K562 (cell line): ENCODE results near the gene TMEM208.

ENCODE experiments used
- CTCF ChIP-seq, 3 experiments: IDR thresholded peaks in 2 of 3; conservative IDR thresholded peaks in 1 of 3; 2 replicates each; pipeline ENCODE4 v1.5.1; 2011 to 2012; ENCODE audit warnings: low read length in 3 of 3, mild to moderate bottlenecking in 3 of 3, control low read depth in 2 of 3, improper control_type of control experiment in 1 of 3, inconsistent platforms in 1 of 3, low read depth in 1 of 3, mixed read lengths in 1 of 3, moderate library complexity in 1 of 3; ENCODE audit not compliant: insufficient read depth in 2 of 3
- EP300 ChIP-seq: IDR thresholded peaks from 2 replicates; pipeline ENCODE4 v1.6.1; 2012; ENCODE audit warnings: low read length, improper control_type of control experiment
- FOXA3 ChIP-seq, 2 experiments: fragments of 450-650 bp in 1 of 2; sonication (generic) in 1 of 2; formaldehyde crosslinking; IDR thresholded peaks in 1 of 2; conservative IDR thresholded peaks in 1 of 2; 2 replicates each; pipeline versions ENCODE4 v1.4.0 to v1.8.0; 2020 to 2022; ENCODE audit warnings: mild to moderate bottlenecking in 2 of 2, missing genetic modification reagents in 1 of 2
- L3MBTL2 ChIP-seq: fragments of 450-650 bp; IDR thresholded peaks from 2 replicates; pipeline ENCODE4 v1.6.1; 2016; ENCODE audit warnings: mild to moderate bottlenecking, moderate library complexity
- RAD21 ChIP-seq, 2 experiments: fragments of 250-450 bp in 1 of 2; fragments of 450-650 bp in 1 of 2; sonication (Bioruptor Pico) in 1 of 2; formaldehyde crosslinking in 1 of 2; IDR thresholded peaks in 1 of 2; conservative IDR thresholded peaks in 1 of 2; 2 replicates each; pipeline versions ENCODE4 v1.4.0 to v1.8.0; 2020 to 2022; ENCODE audit warnings: mild to moderate bottlenecking in 2 of 2, moderate library complexity in 1 of 2
- RFX1 ChIP-seq: fragments of 450-650 bp; IDR thresholded peaks from 2 replicates; pipeline ENCODE4 v1.6.1; 2016; ENCODE audit warnings: mild to moderate bottlenecking, moderate library complexity
- RNF2 ChIP-seq: sonication (generic); IDR thresholded peaks from 2 replicates; pipeline ENCODE4 v1.6.1; 2016
- U2AF1 ChIP-seq: fragments of 200-400 bp; formaldehyde crosslinking; optimal IDR thresholded peaks from 2 replicates; pipeline ENCODE3; 2017; ENCODE audit warnings: mild to moderate bottlenecking, low read depth, low read length, moderate library complexity
- USF2 ChIP-seq: sonication (generic); formaldehyde crosslinking; IDR thresholded peaks from 2 replicates; pipeline ENCODE4 v1.5.0; 2020; ENCODE audit warnings: missing genetic modification reagents
- ZBTB11 ChIP-seq, 3 experiments: fragments of 200-800 bp in 1 of 3; fragments of 250-450 bp in 1 of 3; fragments of 450-650 bp in 1 of 3; sonication (Bioruptor Pico) in 1 of 3; sonication (Bioruptor generic) in 1 of 3; formaldehyde crosslinking in 1 of 3; IDR thresholded peaks; 2 replicates each; pipeline versions ENCODE4 v1.6.1 to v1.8.0; 2016 to 2022; ENCODE audit warnings: mild to moderate bottlenecking in 2 of 3, missing genetic modification characterization in 2 of 3, missing compliant biosample characterization in 1 of 3, moderate library complexity in 1 of 3
- ZEB2 ChIP-seq: fragments of 450-650 bp; IDR thresholded peaks from 2 replicates; pipeline ENCODE4 v1.6.1; 2016
- ZFP36 ChIP-seq: fragments of 150-350 bp; IDR thresholded peaks from 2 replicates; pipeline ENCODE4 v1.6.1; 2018; ENCODE audit warnings: low read length, low read depth; ENCODE audit not compliant: partially characterized antibody
- ZFP91 ChIP-seq: sonication (generic); formaldehyde crosslinking; IDR thresholded peaks from 2 replicates; pipeline ENCODE4 v1.8.0; 2022; ENCODE audit warnings: mild to moderate bottlenecking, missing genetic modification reagents
- ZNF639 ChIP-seq, 2 experiments: fragments of 200-800 bp in 1 of 2; sonication (Bioruptor generic) in 1 of 2; sonication (generic) in 1 of 2; formaldehyde crosslinking in 1 of 2; IDR thresholded peaks in 1 of 2; conservative IDR thresholded peaks in 1 of 2; 2 replicates each; pipeline versions ENCODE4 v1.5.0 to v1.6.1; 2016 to 2020; ENCODE audit warnings: missing compliant biosample characterization in 1 of 2, missing genetic modification characterization in 1 of 2, missing genetic modification reagents in 1 of 2

- TF ChIP-seq RNF2 (no peak), ZEB2 (no peak), FOXA3 (CRISPR knock-in tag; conservative IDR thresholded peaks at IDR 0.05 in 1 of 2, IDR thresholded peaks at IDR 0.05 in 1 of 2) (no peak), USF2 (CRISPR knock-in tag) (no peak), EP300 (no peak), U2AF1 (no peak), ZFP91 (no peak), L3MBTL2 (no peak), ZNF639 (CRISPR knock-in tag; conservative IDR thresholded peaks at IDR 0.05 in 1 of 2, IDR thresholded peaks at IDR 0.05 in 1 of 2) (no peak), RAD21 (CRISPR knock-in tag; conservative IDR thresholded peaks at IDR 0.05 in 1 of 2, IDR thresholded peaks at IDR 0.05 in 1 of 2) (no peak), ZFP36 (no peak), RFX1 (no peak), CTCF (IDR thresholded peaks at IDR 0.05 in 2 of 3, conservative IDR thresholded peaks at IDR 0.05 in 1 of 3; ENCODE audit: insufficient read depth in 2 of 3, low read depth in 1 of 3, low read length in 3 of 3) (no peak), ZBTB11 (CRISPR knock-in tag; IDR thresholded peaks at IDR 0.05) (no peak)
Observed at GRCh38 chr16:67202426-67202825, 24.5 kb upstream of the TMEM208 start.
